NCI-H524 (cell line): ENCODE results near the gene RPIA.
"Not testable (repeated sequence)": the region's sequence is repeated elsewhere in the genome, so short reads cannot be mapped to it uniquely, and the experiment has no call there.

Source experiments
- DNase-seq, 2 experiments: peaks; one replicate each; lab custom pipeline; 2025; lab: John Stamatoyannopoulos, UW

The RPIA gene

DNA sequence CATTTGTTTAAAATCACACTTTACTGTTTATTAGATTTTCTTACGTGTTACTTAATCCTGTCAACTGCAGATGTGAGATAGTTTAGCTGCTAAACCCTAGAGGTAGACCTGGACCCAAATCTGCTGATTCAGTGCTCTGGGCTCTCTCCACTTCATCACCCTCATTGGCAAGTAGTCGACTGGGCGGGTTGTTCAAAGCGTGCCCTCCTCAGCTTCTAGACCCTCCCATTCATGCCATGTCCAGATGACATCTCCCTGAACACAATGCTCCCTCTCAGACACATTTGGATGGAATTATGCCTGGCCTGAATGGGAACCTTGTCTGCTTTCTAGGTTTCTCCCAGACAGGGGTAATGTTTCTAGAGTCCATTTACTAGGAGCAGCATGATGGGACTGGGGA is 43.7 kb downstream of the RPIA start:
- no peak for DNase-seq

DNA sequence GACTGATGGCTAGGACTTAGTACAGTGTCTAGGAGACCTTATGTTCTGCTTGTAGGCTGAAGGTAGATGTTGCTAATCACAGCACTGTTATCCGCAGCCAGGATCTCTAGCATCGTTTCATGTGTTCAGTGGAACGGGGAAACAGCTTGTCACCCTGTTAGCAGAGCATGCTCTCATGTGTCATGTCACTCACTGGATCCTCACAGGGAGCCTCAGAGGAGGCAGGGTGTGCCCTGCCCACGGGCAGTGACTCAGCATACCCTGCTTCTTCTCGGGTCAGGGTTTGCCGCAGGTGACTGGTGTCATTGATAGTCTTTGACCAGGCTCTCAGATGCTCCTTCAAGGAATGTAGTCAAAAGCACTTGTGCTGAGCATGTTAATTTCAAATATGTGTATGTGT is 44.4 kb downstream of the RPIA start:
- DNase-seq: no peak

GRCh38 chr2:88736437-88736836 is 45.0 kb downstream of the RPIA start:
- no peak for DNase-seq

DNA sequence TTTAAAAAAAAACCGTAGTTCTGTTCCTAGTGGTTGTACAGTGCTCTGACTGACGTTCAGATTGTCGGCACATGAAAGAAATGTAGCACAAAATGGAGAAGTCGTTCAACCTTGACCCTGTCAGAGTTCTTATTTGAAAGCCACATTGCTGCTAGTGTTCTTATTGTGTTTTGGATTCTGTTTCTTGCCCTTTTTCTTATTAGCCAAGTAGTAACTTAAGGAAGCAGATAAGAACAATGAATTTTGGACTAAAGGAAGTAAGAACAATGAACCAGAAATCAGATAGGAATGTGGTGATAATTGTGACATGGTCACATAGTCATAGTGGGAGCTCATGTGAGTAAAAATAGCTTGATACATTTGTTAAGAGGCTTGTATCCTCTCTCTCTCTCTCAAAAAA is 45.9 kb downstream of the RPIA start:
- no peak for DNase-seq

DNA sequence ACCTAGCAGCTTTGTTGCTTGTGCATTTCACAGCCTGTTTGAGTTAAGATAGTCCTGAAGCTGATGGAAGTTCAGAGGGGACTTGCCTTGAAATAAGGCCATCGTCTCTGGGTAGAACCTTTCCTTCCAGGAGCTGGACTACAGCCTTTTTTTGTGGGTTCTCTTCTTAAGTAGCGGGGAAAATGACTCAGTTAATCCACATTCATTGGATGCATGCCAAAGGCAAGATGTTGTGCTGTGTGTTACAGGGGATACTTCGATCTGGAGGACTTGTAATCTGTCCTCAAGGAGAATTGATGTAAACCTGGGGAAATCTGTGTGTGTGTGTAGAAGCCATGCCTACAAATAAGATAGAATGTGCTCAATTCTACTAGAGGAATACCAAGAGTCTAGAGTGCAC is 46.8 kb downstream of the RPIA start:
- DNase-seq: no peak

DNA sequence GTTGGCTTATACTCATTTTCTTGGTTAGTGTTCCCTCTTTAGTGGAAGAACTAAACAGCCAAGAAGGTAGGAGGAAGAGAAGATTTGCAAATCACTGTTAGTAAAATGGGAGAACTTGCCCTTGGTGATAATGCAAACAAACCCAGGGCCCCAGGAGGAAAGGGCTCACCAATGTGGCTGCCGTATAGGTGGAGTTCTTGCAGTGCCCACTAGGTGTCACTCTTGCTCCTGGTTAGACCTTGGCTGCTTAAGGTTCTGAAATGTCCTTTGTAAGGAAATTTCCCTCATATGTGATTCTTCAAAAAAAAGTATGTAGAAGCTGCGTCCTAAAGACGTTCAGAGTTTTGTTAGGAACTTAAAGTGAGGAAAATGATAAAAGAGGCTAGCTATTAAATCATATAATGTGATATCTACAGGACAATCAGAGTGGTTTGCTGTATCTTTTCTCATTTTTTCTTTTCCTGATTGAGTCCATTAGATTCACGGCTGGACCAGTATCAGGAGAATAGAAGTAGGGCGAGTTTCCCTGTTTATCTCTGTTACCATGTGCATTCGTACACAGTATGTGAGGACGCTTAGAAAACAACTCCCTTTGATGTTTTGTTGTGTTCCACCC is 48.6 kb downstream of the RPIA start:
- DNase-seq: peak in 1 of 2 experiments; percentile 49

DNA sequence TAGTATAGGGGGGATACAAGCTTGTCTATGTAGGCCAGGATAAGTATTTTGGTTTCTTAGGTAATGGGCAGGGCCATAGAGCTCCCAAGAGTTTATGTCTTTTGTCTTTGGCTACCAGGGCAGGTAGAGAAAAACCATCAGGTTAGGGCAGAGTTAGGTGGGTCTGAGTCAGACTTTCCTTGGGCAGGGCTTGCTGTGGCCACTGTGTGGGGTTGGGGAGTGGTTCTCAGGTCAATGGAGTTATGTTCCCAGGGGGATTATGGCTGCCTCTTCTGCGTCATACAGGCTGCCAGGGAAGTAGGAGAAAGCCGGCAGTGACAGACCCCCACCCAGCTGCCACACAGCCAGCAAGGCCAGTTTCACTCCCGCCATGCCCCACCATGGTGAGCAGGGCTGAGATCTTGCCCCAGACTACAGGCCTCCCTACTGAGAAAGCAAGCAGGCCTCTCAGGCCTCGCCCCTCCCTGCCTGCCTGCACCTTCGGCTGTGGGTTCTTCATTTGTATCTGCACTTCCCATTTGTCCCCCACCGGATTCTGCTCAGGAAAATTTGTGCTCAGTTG is 55.5 kb downstream of the RPIA start:
- DNase-seq: no peak

DNA sequence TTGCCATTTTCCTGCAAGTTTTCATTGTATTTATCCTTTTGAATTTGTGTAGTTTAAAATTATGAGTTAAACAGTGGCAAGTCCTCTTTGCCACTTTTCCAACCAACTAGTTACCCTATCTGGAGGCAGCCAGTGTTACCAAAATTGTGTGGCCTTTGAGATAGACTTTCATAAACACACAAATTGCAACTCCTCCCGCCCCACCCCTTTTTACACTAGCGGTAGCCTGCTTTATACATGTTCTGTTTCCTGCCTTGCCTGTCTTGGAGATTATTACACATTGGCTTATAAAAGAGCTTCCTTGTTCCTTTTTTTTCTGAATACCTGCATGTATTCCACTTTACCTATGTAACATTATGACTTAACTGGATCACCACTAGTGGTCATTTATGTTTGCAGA is 56.5 kb downstream of the RPIA start:
- DNase-seq: no peak

GRCh38 chr2:88751768-88752167 is 60.3 kb downstream of the RPIA start:
- no peak for DNase-seq

DNA sequence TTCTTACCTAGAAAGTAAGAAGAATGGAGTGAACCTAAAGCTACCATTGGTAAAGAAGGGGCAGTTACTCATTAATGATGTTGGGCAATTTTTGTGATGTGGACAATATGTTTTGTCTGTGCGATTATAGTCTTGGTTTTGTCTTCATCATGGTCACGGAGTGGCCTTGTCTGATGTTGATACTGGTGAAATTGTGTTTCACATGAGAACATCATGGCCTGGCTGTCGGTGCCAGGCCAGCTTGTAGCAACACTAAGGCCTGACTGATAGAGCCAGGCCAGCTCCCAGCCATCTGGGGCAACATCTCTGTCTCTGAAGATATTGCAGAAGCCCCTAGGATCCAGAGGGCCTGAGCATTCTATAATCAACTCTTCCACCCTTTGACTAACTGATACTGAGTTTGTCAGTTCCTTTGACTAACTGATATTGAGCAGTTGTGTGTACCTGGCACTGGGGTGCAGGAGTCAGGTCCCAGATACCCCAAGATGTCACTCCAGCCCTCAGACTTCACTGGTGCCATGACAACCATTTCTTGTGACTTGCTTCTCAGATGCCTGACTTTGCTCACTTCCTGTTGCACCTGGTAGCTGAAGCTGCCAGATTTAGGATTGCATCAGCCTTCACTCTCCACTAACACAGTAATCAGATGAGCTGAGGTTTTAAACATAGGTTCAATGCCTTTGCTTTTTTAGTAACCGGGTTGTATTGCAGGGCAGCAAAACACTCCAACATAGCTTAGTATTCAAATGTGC is 62.5 kb downstream of the RPIA start:
- DNase-seq: no peak

- no peak for DNase-seq
These were observed 63.3 kb downstream of the RPIA start for GRCh38 chr2:88754585-88755320.

GRCh38 chr2:88755836-88756235 is 64.4 kb downstream of the RPIA start:
- no peak for DNase-seq

- no peak for DNase-seq
These were observed 65.6 kb downstream of the RPIA start for GRCh38 chr2:88757025-88757424.

GRCh38 chr2:88758702-88759101 is 67.2 kb downstream of the RPIA start:
- not testable (repeated sequence) for DNase-seq

- no peak for DNase-seq
These were observed 69.5 kb downstream of the RPIA start for GRCh38 chr2:88760819-88761598.

DNA sequence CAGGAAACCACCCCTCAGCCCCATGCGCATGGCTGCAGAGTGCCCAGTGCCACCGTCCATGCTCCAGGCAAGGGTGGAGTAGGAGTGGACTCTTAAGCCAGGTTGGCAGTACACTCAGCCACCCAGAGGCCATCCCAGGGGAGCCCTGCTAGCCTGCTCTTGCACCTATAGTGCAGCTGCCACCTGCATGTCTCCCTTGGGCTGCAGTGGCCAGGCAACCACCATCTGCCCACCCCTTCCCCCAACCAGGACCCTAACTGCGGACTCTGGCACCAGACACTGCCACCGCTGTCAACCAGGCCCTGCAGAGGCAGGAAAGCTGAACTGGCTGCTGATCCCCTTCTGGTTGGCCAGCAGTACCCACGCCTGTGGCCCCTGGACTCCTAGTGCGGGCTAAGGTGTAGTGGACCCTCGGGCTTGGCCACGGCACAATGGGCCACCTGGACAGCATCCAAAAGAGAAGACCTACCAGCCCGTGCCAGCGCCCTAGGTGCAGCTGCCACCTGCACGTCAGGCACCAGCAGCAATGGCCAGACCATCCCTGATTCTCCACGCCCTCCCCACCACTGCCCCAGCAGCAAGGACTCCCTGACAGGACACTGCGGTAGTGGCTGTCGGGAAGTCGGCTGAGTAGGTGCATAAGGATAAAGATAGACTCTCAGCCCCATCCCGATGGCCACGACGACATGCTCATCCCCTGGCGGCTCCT is 72.8 kb downstream of the RPIA start:
- DNase-seq: no peak

GRCh38 chr2:88764850-88765153 is 73.3 kb downstream of the RPIA start:
- DNase-seq: no peak

DNA sequence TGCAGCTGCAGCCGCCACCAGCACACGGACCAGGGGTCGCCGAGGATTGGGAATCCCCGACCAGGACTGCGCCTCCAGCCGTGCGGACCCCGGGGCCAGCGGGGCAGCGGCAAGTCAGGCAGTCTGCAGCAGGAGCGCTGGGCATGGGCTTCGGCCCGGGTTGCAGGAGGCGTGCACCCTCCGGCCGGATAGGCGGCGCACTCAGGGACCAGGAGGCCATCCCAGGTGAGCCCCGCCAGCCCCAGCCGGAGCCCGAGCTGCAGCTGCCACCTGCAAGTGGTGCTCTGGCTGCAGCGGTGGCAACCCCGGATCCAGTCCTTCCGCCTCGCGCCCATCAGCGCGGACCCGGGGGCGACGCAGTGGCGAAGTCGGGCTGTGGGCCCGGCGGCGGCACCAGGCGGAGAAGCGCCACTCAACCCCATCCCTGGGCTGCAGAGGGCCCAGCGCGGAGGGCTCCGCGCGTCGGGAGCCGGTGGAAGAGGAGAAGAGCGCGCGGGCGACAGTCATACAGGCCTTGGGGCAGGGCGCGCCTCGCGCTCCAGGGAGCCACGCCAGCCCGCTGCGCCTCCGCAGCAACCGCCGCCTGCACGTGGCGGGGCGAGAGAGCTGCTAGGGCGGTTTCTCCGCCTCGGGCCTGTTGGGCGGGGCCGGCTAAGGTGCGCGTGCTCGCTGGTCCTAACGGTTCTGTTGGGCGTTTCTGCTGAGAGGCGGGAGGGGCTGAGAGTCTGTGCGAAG is 73.8 kb downstream of the RPIA start:
- peak; percentile 7 to 57 for DNase-seq

DNA sequence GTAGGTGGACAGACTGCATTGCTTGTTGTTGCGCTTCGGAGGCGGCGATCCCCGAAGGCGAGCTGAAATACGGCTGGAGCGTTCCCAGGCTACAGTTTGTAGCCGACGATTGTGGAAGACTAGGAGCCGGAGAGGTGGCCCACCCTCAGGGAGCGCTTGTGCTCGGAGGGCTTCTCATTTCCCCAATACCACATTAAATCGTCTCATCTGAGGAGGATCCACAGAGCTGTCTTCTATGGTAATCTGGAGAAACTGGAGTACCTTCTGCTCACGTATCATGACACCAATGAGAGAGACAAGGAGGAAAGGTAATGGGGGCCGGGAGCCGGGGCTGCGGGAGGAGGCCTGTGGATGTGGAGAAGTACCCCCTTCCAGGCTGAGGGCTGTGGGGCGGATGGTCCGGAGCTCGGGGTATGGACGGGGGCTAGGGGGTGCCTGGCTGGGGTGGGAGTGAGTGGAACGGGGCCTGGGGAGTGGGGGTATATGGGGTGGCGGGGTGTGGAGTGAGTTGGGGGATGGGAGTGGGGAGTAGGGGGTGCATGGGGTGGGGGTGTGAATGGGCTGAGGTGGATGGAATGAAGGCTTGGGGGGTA is 74.5 kb downstream of the RPIA start:
- DNase-seq: not testable (repeated sequence)

GRCh38 chr2:88770016-88770415 is 78.5 kb downstream of the RPIA start:
- no peak for DNase-seq
